ENCODE data around the gene NLRP6.

NLRP6 gene

DNA sequence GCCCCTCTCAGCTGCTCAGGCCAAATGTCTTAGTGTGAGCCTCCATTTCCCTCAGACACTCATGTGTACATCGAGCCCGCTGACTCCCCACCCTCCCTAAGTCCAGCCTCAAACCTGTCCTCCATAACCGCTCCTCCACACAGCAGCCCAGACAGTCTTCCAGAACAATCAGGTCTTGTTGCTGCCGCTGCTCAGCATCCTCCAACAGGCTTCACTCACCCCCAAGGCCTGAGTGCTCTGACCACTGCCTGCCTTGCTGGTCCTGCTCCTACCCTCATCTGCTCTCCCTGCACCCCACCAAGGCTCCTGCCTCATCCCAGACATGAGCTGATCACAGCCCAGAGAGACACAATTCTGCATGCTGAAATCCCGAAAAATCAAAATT is 24.3 kb upstream of the NLRP6 start:
- ChIA-PET CTCF (no interaction called here), POLR2A (ENCODE audit: low non-redundant PET) (no interaction called here)
- H3K27ac ChIP-seq: no peak overlapping the region; the same call in 1 of the 2 replicates
- TF ChIP-seq, protein P1, sequence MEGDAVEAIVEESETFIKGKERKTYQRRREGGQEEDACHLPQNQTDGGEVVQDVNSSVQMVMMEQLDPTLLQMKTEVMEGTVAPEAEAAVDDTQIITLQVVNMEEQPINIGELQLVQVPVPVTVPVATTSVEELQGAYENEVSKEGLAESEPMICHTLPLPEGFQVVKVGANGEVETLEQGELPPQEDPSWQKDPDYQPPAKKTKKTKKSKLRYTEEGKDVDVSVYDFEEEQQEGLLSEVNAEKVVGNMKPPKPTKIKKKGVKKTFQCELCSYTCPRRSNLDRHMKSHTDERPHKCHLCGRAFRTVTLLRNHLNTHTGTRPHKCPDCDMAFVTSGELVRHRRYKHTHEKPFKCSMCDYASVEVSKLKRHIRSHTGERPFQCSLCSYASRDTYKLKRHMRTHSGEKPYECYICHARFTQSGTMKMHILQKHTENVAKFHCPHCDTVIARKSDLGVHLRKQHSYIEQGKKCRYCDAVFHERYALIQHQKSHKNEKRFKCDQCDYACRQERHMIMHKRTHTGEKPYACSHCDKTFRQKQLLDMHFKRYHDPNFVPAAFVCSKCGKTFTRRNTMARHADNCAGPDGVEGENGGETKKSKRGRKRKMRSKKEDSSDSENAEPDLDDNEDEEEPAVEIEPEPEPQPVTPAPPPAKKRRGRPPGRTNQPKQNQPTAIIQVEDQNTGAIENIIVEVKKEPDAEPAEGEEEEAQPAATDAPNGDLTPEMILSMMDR (conservative IDR thresholded peaks at IDR 0.05; ENCODE audit: low read depth): no peak
- DNase-seq (ENCODE audit: low spot score): no peak

DNA sequence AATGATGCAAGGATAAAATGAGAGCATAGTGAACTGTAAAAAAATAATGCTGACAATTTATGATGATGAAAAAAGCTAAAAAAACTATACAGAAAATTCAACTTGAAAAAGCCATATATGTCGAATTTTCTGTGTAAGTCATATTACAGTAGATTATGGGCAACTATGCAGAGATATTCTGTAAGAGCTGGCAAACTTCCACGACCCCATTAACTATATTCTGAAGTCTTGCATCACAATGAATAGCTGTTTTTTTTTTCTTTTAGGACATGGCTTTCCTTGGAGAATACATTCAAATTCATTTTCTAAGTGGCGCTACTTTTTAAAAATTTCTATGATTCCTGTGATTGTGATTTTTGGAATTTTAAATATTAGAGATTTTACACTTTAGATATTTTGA is 23.0 kb upstream of the NLRP6 start:
- CTCF ChIA-PET: no interaction called here

DNA sequence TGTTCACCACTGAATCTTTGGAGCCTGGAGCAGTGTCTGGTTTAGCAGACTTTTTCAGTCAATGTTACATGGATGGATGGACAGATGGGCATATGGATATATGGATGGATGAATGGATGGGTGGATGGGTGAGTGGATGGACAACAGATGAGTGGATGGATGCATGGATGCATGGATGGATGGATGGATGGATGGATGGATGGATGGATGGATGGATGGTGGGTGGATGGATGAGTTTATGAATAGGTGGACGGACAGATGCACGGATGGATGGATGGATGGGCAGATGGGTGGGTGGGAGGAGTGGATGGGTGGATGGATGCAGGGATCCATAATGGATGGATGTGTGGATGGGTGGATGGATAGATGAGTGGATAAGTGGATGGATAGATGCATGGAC is 22.4 kb upstream of the NLRP6 start:
- H3K27ac ChIP-seq: no peak overlapping the region
- TF ChIP-seq, protein P1 (conservative IDR thresholded peaks at IDR 0.05; ENCODE audit: low read depth): no peak
- ChIA-PET CTCF (no interaction called here), POLR2A (ENCODE audit: low non-redundant PET) (no interaction called here)
- no peak for DNase-seq (ENCODE audit: low spot score)

More for the DNA sequence above, 23.0 kb upstream of the NLRP6 start:
- DNase-seq (ENCODE audit: low spot score): no peak
- POLR2A ChIA-PET (ENCODE audit: low non-redundant PET): no interaction called here
- TF ChIP-seq, protein P1 (conservative IDR thresholded peaks at IDR 0.05; ENCODE audit: low read depth): no peak
- no peak overlapping the region for H3K27ac ChIP-seq

DNA sequence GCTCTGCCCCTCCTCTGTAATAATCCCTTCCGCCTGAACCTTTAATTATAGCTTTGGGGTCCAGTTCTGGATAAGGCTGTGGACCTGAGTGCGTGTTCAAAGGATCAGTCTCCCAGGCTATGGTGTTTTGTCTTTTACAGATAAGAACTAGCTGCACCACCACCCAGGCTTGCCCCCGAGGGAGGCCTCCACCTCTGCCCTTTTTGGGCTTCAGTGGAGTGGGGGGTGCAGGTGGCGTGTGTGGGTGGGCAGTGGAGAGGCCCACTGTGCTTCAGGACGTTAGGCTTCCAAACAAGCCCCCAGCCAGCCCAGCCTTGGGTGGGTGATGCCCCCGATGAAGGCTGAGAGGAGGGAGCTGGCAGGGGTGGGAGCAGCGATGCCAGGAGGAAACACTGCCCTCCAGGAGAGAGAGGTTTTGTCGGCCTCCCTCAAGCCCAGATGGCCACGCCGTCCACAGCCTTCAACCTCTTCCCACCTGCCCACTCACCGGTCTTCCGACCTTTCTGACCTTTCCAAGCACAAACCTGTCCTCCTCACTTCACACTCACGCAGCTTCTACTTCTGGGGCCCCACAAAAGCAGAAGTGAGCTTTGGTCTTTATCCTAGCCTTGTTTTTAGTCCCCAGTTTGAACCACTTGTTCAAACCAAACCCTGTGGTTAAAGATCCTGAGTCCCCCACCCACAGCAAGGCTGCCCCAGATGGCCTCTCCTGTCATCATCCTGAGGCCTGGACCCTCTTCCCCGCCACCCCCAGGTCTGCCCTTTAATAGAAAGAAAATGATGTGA is 21.1 kb upstream of the NLRP6 start:
- TF ChIP-seq, protein P1 (conservative IDR thresholded peaks at IDR 0.05; ENCODE audit: low read depth): no peak
- no peak for DNase-seq (ENCODE audit: low spot score)
- no peak overlapping the region for H3K27ac ChIP-seq
- CTCF ChIA-PET: no interaction called here
- POLR2A ChIA-PET (ENCODE audit: low non-redundant PET): no interaction called here

DNA sequence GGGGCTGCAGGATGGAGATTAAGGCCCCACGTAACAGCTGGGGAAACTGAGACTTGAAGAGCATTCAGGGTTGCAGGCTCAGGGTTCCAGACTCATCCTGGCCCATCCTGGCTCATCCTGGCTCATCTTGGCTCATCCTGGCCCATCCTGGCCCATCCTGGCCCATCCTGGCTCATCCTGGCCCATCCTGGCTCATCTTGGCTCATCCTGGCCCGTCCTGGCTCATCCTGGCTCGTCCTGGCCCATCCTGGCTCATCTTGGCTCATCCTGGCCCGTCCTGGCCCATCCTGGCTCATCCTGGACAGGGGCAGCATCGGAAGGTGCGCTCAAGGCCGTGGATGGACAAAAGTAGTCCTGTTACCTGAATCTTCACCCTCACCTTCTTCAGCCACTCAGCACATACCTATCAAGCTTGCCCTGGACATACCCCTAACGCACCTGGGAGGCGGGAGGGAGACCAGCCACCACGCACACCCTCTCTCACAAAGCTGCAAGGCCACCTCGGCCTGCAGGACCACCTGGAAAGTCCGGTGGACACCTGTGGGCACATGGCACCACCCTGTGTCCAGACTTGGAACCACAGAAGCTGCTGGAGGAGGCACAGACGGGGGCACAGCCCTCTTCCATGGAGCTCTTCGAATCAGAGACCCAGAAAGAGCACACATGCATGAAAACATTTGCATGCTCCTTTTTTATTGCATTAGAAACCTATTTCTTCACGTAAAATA is 20.3 kb upstream of the NLRP6 start:
- POLR2A ChIA-PET (ENCODE audit: low non-redundant PET): no interaction called here
- TF ChIP-seq, protein P1 (conservative IDR thresholded peaks at IDR 0.05; ENCODE audit: low read depth): no peak
- no peak for DNase-seq (ENCODE audit: low spot score)

DNA sequence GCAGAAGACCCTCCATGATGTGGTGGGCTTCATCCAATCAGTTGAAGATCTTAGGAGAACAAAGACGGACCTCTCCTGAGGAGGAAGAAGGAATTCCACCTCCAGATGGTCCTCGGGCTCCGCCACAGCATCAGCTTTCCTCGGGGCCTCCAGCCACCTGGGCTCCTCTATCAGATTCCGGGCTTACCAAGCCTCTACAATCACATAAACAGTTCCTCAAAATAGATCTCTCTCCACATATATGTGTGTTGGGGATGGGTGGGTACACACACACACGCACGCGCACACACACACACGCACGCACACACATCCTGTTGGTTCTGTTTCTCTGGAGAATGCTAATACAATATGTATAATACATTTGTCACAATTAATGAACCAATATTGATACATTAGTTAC is 18.8 kb upstream of the NLRP6 start:
- no peak overlapping the region for H3K27ac ChIP-seq
- ChIA-PET POLR2A (ENCODE audit: low non-redundant PET) (no interaction called here), CTCF (no interaction called here)
- no peak for DNase-seq (ENCODE audit: low spot score)
- TF ChIP-seq, protein P1 (conservative IDR thresholded peaks at IDR 0.05; ENCODE audit: low read depth): no peak

More for the DNA sequence above, 20.3 kb upstream of the NLRP6 start:
- H3K27ac ChIP-seq: no peak overlapping the region
- CTCF ChIA-PET: interaction anchor here (0.8 to 1.1 kb wide), 2 partner anchors 21 to 47 kb away, joined by 3 to 9 read pairs; no protein-coding TSS in a partner anchor
